Left forelimb (tissue), 1 donor: ENCODE data around the gene GRIP1.
"Not testable (repeated sequence)": the region's sequence is repeated elsewhere in the genome, so short reads cannot be mapped to it uniquely, and the experiment has no call there.

ENCODE experiments used
- DNase-seq: peaks from one replicate; pipeline ENCODE4 v3.0.0-alpha.2; 2018; ENCODE audit warnings: low spot score

Gene GRIP1

GRCh38 chr12:66516133-66516532 is 162.7 kb downstream of the GRIP1 start:
- DNase-seq = no peak

- no peak for DNase-seq
Measured at GRCh38 chr12:66514581-66514980, 164.3 kb downstream of the GRIP1 start.

- no peak for DNase-seq
Measured at GRCh38 chr12:66508025-66508424, 170.9 kb downstream of the GRIP1 start.

GRCh38 chr12:66503746-66504145 is 175.1 kb downstream of the GRIP1 start:
- no peak for DNase-seq

- no peak for DNase-seq
Measured at GRCh38 chr12:66502911-66503310, 176.0 kb downstream of the GRIP1 start.

GRCh38 chr12:66500841-66501240 is 178.0 kb downstream of the GRIP1 start:
- DNase-seq = no peak

GRCh38 chr12:66500091-66500490 is 178.8 kb downstream of the GRIP1 start:
- no peak for DNase-seq

GRCh38 chr12:66499000-66499399 is 179.9 kb downstream of the GRIP1 start:
- no peak for DNase-seq

GRCh38 chr12:66498059-66498458 is 180.8 kb downstream of the GRIP1 start:
- not testable (repeated sequence) for DNase-seq

GRCh38 chr12:66497008-66497897 is 181.6 kb downstream of the GRIP1 start:
- DNase-seq = no peak

- DNase-seq = no peak
Measured at GRCh38 chr12:66496595-66496994, 182.3 kb downstream of the GRIP1 start.

GRCh38 chr12:66495709-66496108 is 183.2 kb downstream of the GRIP1 start:
- no peak for DNase-seq

- DNase-seq = no peak
Measured at GRCh38 chr12:66493819-66494218, 185.1 kb downstream of the GRIP1 start.

GRCh38 chr12:66491853-66492252 is 187.0 kb downstream of the GRIP1 start:
- no peak for DNase-seq

- no peak for DNase-seq
Measured at GRCh38 chr12:66482351-66483203, 196.3 kb downstream of the GRIP1 start.

GRCh38 chr12:66467932-66468331 is 210.9 kb downstream of the GRIP1 start:
- DNase-seq = no peak

GRCh38 chr12:66461331-66461730 is 217.5 kb downstream of the GRIP1 start:
- DNase-seq = no peak

GRCh38 chr12:66459944-66460482 is 218.9 kb downstream of the GRIP1 start:
- DNase-seq = no peak

GRCh38 chr12:66456612-66457011 is 222.3 kb downstream of the GRIP1 start:
- no peak for DNase-seq

GRCh38 chr12:66453844-66454243 is 225.0 kb downstream of the GRIP1 start:
- DNase-seq = no peak

- DNase-seq = no peak
Measured at GRCh38 chr12:66453120-66453519, 225.8 kb downstream of the GRIP1 start.

GRCh38 chr12:66449531-66449930 is 229.3 kb downstream of the GRIP1 start:
- no peak for DNase-seq

GRCh38 chr12:66447643-66448042 is 231.2 kb downstream of the GRIP1 start:
- no peak for DNase-seq
